ENCODE data around the gene NIPA2.

Gene NIPA2

DNA sequence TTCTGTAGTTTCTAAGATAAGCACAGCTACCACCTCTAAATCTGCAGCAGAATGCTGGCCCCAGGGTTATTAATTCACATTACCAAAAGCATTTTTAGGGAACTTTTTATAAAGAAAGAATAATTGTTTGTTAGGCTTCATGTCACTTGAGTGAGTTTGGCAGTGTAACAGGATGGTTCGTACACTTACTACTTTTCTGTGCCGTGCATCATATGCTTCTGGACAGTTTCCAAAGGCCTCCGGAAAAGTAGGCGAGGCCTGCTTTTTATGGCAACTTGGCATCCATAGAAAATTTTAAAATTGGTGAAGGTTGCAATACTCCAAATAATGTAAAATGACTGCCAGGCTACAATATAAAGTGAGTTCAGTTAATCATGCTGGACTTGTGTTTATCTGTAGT, 30.0 kb downstream of the NIPA2 start:
- Histone ChIP-seq H3K36me3 (ENCODE audit: control insufficient read depth, low read length) (peaks cover 51% of the 10 kb centered on the region), H3K4me2 (ENCODE audit: low read length) (no peak overlapping the region), H3K79me2 (ENCODE audit: control insufficient read depth, low read length) (peaks cover 2% of the 10 kb centered on the region), H3F3A (ENCODE audit: control insufficient read depth, insufficient read depth) (peaks cover 14% of the 10 kb centered on the region), H3K4me1 (ENCODE audit: control insufficient read depth, low read length) (peaks cover 6% of the 10 kb centered on the region; the same call in 1 of the 2 replicates), H3K9me3 (ENCODE audit: control insufficient read depth, insufficient read depth, low read length) (no peaks in the 10 kb centered on the region), H3K9me2 (replicated peaks; ENCODE audit: control insufficient read depth, low read length) (no peaks in the 10 kb centered on the region), H4K20me1 (ENCODE audit: control insufficient read depth, insufficient read depth, low read depth, low read length) (peaks cover 4% of the 10 kb centered on the region; the same call in 1 of the 2 replicates), H3K27me3 (ENCODE audit: control insufficient read depth, low read length) (no peaks in the 10 kb centered on the region), H3K4me3 (ENCODE audit: low read length) (no peak overlapping the region), H3K27ac (ENCODE audit: low read depth, low read length) (no peak overlapping the region)
- TF ChIP-seq EZH2phosphoT487 (IDR thresholded peaks at IDR 0.05; ENCODE audit: borderline replicate concordance, low read length) = no peak
- TF ChIP-seq, protein P1, sequence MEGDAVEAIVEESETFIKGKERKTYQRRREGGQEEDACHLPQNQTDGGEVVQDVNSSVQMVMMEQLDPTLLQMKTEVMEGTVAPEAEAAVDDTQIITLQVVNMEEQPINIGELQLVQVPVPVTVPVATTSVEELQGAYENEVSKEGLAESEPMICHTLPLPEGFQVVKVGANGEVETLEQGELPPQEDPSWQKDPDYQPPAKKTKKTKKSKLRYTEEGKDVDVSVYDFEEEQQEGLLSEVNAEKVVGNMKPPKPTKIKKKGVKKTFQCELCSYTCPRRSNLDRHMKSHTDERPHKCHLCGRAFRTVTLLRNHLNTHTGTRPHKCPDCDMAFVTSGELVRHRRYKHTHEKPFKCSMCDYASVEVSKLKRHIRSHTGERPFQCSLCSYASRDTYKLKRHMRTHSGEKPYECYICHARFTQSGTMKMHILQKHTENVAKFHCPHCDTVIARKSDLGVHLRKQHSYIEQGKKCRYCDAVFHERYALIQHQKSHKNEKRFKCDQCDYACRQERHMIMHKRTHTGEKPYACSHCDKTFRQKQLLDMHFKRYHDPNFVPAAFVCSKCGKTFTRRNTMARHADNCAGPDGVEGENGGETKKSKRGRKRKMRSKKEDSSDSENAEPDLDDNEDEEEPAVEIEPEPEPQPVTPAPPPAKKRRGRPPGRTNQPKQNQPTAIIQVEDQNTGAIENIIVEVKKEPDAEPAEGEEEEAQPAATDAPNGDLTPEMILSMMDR (IDR thresholded peaks at IDR 0.05; ENCODE audit: low read depth, low read length, poor library complexity, severe bottlenecking) = no peak

DNA sequence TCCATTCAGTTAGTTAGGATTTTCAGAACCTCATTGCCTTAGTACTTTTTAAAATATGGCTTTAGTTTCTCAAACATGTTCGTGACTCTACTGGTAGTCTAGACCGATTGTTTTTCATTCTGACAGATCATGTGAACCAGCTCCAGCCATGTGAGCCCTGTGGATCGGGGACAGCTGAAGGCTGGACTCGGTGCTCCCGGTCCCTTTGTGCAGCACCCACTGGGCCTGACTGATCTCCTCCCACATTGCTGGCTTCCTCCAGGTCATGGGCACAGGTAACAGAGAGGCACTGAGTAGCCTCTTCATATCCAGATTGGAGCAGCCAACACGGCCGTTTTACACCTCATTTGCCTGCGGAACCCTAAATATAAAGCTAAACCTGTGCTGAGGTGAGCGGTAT, 30.5 kb downstream of the NIPA2 start:
- H4K20me1 ChIP-seq (ENCODE audit: control insufficient read depth, insufficient read depth, low read depth, low read length) = peaks cover 4% of the 10 kb centered on the region; the same call in 1 of the 2 replicates
- H3K79me2 ChIP-seq (ENCODE audit: control insufficient read depth, low read length) = no peaks in the 10 kb centered on the region
- H3K4me2 ChIP-seq (ENCODE audit: low read length) = no peak overlapping the region
- H3F3A ChIP-seq (ENCODE audit: control insufficient read depth, insufficient read depth) = peaks cover 14% of the 10 kb centered on the region
- no peaks in the 10 kb centered on the region for H3K9me2 ChIP-seq (replicated peaks; ENCODE audit: control insufficient read depth, low read length)
- TF ChIP-seq, protein P1 (IDR thresholded peaks at IDR 0.05; ENCODE audit: low read depth, low read length, poor library complexity, severe bottlenecking) = no peak
- TF ChIP-seq EZH2phosphoT487 (IDR thresholded peaks at IDR 0.05; ENCODE audit: borderline replicate concordance, low read length) = no peak
- H3K4me1 ChIP-seq (ENCODE audit: control insufficient read depth, low read length) = peaks cover 6% of the 10 kb centered on the region; the same call in 1 of the 2 replicates
- peaks cover 46% of the 10 kb centered on the region for H3K36me3 ChIP-seq (ENCODE audit: control insufficient read depth, low read length)
- no peaks in the 10 kb centered on the region for H3K9me3 ChIP-seq (ENCODE audit: control insufficient read depth, insufficient read depth, low read length)
- no peaks in the 10 kb centered on the region for H3K27me3 ChIP-seq (ENCODE audit: control insufficient read depth, low read length)
- H3K27ac ChIP-seq (ENCODE audit: low read depth, low read length) = no peak overlapping the region
- no peak overlapping the region for H3K4me3 ChIP-seq (ENCODE audit: low read length)

DNA sequence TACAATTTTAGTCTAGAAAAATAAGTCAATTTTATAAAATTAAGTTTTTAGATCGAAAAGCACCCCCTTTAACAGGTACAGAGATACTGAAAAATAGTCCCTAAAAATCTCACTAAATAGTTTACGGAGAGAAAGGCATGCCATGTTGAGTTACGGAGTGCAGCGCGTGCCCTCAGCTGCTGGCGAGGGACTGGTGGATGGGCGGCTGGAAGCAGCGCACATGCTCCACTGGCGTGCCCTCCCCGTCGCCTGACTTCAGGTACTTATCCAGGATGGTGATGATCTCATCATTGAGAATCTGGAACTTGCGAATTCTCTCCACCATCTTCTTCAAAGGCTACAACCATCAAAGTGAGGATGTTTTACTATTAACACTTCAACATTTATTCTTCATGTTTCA, 31.4 kb downstream of the NIPA2 start:
- peaks cover 4% of the 10 kb centered on the region; the same call in 1 of the 2 replicates for H4K20me1 ChIP-seq (ENCODE audit: control insufficient read depth, insufficient read depth, low read depth, low read length)
- H3K4me2 ChIP-seq (ENCODE audit: low read length) = no peak overlapping the region
- peaks cover 6% of the 10 kb centered on the region; the same call in 1 of the 2 replicates for H3K4me1 ChIP-seq (ENCODE audit: control insufficient read depth, low read length)
- no peaks in the 10 kb centered on the region for H3K79me2 ChIP-seq (ENCODE audit: control insufficient read depth, low read length)
- no peak overlapping the region for H3K27ac ChIP-seq (ENCODE audit: low read depth, low read length)
- H3K4me3 ChIP-seq (ENCODE audit: low read length) = no peak overlapping the region
- H3K36me3 ChIP-seq (ENCODE audit: control insufficient read depth, low read length) = peaks cover 39% of the 10 kb centered on the region
- H3F3A ChIP-seq (ENCODE audit: control insufficient read depth, insufficient read depth) = peaks cover 14% of the 10 kb centered on the region
- no peaks in the 10 kb centered on the region for H3K9me2 ChIP-seq (replicated peaks; ENCODE audit: control insufficient read depth, low read length)
- H3K27me3 ChIP-seq (ENCODE audit: control insufficient read depth, low read length) = no peaks in the 10 kb centered on the region
- TF ChIP-seq, protein P1 (IDR thresholded peaks at IDR 0.05; ENCODE audit: low read depth, low read length, poor library complexity, severe bottlenecking) = no peak
- TF ChIP-seq EZH2phosphoT487 (IDR thresholded peaks at IDR 0.05; ENCODE audit: borderline replicate concordance, low read length) = no peak
- H3K9me3 ChIP-seq (ENCODE audit: control insufficient read depth, insufficient read depth, low read length) = no peaks in the 10 kb centered on the region

Data from DOHH2 (cell line).